BJ (cell line): Measurements from ENCODE around the gene PTPRJ. TPM values are rescaled to one million over a fixed set of nuclear protein-coding genes. Genes with fewer than 3 reads are reported as not detected.

Experiments
- CTCF ChIA-PET: fragments of 350-600 bp; formaldehyde crosslinking; extraction: SDS; loops from one replicate; lab custom pipeline; 2021; ENCODE audit warnings: antibody characterized with exemption, inconsistent platforms; lab: Yijun Ruan, JAX
- POLR2A ChIA-PET: fragments of 300-600 bp; sonication (Branson Sonifier 250); formaldehyde crosslinking; extraction: SDS; loops from one replicate; lab custom pipeline; 2021; ENCODE audit warnings: antibody characterized with exemption; lab: Charles Lee
- DNase-seq: peaks from one replicate; pipeline ENCODE4 v3.0.0-alpha.2; 2011; ENCODE audit warnings: low read depth
- H3K27me3 ChIP-seq: 2 replicates; pipeline ENCODE4 v1.6.0; 2011; ENCODE audit warnings: low read length; ENCODE audit not compliant: control insufficient read depth, insufficient read depth
- H3K36me3 ChIP-seq: 2 replicates; pipeline ENCODE4 v1.5.1; 2011; ENCODE audit warnings: low read length; ENCODE audit not compliant: control insufficient read depth, insufficient read depth
- H3K4me3 ChIP-seq: 2 replicates; pipeline ENCODE4 v1.5.1; 2011; ENCODE audit warnings: low read depth, mild to moderate bottlenecking, control low read depth, low read length
- polyA plus RNA-seq: library from polyadenylated mRNA; depleted of rRNA; stranded (reverse); fragments of >200 nt; gene quantifications from 2 replicates; pipeline ENCODE4 v1.2.3, GENCODE V29; 2011
- TF ChIP-seq, protein P1 (sequence below): IDR thresholded peaks from 2 replicates; pipeline ENCODE4 v1.5.1; 2011; ENCODE audit warnings: low read depth, mild to moderate bottlenecking, control low read depth, inconsistent platforms, low read length, moderate library complexity; ENCODE audit not compliant: insufficient read depth

The PTPRJ gene
- polyA plus RNA-seq, 1 experiment = 3.8 TPM

DNA sequence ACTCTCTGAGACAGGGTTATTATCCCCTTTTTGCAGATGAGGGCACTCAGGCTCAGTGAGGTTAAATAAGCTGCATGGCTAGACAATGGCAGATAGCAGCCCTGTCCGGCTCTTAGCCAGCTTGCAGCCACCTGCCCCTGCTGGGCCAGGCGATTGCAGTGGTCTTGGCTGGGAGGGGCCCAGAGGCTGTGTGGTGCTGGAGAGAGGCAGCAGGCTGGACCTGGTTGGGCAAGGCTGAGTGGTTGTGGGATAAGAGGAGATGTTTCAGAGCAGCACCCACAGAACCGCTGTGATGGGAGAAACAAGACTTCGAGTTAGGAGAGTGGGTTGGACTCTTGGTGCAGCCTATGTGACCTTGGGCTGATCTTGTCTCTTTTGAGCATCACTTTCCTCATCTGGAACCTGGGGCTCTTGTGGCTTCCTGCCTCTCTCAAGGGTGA lies 25.5 kb downstream of the PTPRJ start:
- POLR2A ChIA-PET = interaction anchor here (0.6 kb wide), 1 partner anchor 46 kb away, joined by 3 read pairs; no protein-coding TSS in a partner anchor
- Histone ChIP-seq H3K4me3 (no peak overlapping the region), H3K27me3 (no peaks in the 10 kb centered on the region), H3K36me3 (no peaks in the 10 kb centered on the region)
- no peak for DNase-seq
- CTCF ChIA-PET = no interaction called here
- TF ChIP-seq, protein P1, sequence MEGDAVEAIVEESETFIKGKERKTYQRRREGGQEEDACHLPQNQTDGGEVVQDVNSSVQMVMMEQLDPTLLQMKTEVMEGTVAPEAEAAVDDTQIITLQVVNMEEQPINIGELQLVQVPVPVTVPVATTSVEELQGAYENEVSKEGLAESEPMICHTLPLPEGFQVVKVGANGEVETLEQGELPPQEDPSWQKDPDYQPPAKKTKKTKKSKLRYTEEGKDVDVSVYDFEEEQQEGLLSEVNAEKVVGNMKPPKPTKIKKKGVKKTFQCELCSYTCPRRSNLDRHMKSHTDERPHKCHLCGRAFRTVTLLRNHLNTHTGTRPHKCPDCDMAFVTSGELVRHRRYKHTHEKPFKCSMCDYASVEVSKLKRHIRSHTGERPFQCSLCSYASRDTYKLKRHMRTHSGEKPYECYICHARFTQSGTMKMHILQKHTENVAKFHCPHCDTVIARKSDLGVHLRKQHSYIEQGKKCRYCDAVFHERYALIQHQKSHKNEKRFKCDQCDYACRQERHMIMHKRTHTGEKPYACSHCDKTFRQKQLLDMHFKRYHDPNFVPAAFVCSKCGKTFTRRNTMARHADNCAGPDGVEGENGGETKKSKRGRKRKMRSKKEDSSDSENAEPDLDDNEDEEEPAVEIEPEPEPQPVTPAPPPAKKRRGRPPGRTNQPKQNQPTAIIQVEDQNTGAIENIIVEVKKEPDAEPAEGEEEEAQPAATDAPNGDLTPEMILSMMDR = no peak

DNA sequence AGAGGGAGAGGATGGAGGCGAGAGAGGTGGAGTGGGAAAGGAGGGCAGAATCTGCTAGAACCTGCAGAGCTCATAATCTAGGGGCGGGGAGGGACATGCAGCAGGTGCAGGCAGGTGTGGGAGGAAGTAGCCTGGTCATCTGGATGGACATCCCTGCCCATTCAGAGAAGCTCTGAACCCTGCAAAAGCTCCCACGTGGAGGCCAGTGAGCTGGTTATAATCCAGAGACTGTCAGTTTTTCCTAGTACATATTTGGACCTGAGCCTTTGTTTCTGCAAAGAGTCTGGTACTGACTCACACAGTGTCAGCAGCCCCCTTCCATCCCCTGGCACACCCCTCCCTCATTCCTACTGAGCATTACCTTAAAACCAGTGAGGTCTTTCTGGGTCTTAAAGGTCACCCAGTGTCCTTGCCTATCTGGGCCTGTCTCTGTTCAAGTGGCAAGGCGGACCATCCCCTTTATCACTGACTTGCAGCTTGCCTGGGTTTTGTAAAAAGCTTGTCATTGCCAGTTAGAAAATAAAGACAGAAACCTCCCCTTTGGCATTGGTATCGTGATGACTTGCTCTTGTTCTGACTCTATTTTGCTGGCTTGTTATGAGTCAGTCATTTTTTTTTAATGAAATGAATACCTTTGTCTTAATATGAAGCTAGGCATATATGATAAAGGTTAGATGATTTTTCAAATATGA lies 26.1 kb downstream of the PTPRJ start:
- Histone ChIP-seq H3K36me3 (no peaks in the 10 kb centered on the region), H3K27me3 (no peaks in the 10 kb centered on the region), H3K4me3 (no peak overlapping the region)
- DNase-seq = no peak
- ChIA-PET CTCF (interaction anchor here (1.0 kb wide), 1 partner anchor 73 kb away, joined by 3 read pairs; no protein-coding TSS in a partner anchor), POLR2A (interaction anchor here (0.6 kb wide), 1 partner anchor 32 kb away, joined by 3 read pairs; no protein-coding TSS in a partner anchor)
- TF ChIP-seq, protein P1 = no peak

DNA sequence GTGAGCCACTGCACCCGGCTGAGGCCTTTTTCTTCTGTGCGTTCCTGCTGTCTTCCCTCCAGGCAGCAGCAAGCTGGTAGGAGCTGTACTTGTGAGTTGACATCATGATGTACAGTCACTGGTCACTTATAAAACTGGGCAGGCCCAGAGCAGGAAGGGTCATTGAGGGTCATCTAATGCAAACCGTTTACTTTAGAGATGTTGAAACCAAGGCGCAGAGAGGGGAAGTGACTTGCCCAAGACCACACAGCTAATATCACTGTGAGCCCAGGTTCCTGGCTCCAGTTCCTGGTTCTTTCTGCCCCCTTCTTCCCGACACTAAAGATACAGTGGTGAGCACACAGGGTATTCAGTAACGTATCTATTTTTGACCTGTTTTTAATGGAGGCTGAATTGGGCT lies 27.3 kb downstream of the PTPRJ start:
- Histone ChIP-seq H3K27me3 (no peaks in the 10 kb centered on the region), H3K36me3 (no peaks in the 10 kb centered on the region), H3K4me3 (no peak overlapping the region)
- no peak for DNase-seq
- TF ChIP-seq, protein P1 = no peak
- POLR2A ChIA-PET = no interaction called here
- CTCF ChIA-PET = no interaction called here

DNA sequence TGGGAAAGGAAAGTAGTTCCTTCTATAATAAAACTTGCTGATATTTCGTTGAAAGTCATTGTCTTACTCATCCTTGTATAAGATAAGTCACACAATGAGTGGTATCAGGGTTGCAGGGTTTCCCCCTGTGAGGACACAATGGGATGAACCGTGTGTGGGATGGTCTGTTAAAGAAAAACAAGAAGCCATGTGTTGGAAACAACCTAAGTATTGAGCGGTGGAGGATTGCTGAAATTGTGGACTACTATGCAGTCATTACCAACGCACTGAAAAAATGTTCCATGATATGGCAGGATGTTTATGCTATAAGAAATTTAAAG lies 28.6 kb downstream of the PTPRJ start:
- H3K27me3 ChIP-seq = no peaks in the 10 kb centered on the region
- no peak for DNase-seq
- H3K36me3 ChIP-seq = no peaks in the 10 kb centered on the region
- no peak overlapping the region for H3K4me3 ChIP-seq
- ChIA-PET POLR2A (interaction anchor here (0.6 kb wide), 1 partner anchor 43 kb away, joined by 3 read pairs; no protein-coding TSS in a partner anchor), CTCF (no interaction called here)
- TF ChIP-seq, protein P1 = no peak

DNA sequence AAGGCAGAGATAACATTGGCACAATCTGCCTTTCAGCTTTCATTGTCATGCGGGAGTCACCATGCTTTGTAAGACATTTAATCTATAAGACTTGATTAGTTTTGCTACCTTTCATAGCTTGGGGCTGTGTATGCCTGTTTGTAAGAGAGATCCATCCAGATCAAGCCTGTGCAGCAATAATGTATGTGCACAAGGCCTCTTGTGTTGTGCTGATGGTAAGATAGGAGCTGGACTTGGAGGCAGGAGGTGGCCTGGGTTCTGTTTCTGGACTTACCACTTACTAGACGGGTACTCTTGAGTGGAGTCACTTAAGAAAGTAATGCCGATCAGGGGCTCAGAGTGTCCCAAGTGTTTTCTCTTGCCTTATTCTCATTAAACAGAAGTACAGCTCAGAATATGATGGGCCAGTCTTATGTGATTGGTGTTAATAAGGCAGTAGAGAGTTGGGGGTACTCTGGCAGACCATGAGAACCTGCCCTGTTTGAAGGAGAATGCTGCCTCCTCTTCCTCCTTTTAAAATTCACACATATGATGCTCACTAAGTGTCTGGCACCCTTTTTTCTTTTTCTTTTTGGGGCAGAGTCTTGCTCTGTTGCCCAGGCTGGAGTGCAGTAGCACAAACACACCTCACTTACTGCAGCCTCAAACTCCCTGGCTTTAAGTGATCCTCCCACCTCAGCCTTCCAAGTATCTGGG lies 30.9 kb downstream of the PTPRJ start:
- CTCF ChIA-PET = interaction anchor here (1.5 to 2.3 kb wide), 2 partner anchors 10 to 13 kb away, joined by 4 to 6 read pairs; no protein-coding TSS in a partner anchor
- POLR2A ChIA-PET = no interaction called here
- TF ChIP-seq, protein P1 = no peak
- no peaks in the 10 kb centered on the region for H3K36me3 ChIP-seq
- H3K4me3 ChIP-seq = no peak overlapping the region
- no peaks in the 10 kb centered on the region for H3K27me3 ChIP-seq
- DNase-seq = no peak
